ENCODE results near the gene GAMT. TPM values are rescaled to one million over a fixed set of nuclear protein-coding genes. Genes with fewer than 3 reads are reported as not detected.

GAMT gene
- total RNA-seq, 1 donor from 2014 or later = 41.5 TPM

DNA sequence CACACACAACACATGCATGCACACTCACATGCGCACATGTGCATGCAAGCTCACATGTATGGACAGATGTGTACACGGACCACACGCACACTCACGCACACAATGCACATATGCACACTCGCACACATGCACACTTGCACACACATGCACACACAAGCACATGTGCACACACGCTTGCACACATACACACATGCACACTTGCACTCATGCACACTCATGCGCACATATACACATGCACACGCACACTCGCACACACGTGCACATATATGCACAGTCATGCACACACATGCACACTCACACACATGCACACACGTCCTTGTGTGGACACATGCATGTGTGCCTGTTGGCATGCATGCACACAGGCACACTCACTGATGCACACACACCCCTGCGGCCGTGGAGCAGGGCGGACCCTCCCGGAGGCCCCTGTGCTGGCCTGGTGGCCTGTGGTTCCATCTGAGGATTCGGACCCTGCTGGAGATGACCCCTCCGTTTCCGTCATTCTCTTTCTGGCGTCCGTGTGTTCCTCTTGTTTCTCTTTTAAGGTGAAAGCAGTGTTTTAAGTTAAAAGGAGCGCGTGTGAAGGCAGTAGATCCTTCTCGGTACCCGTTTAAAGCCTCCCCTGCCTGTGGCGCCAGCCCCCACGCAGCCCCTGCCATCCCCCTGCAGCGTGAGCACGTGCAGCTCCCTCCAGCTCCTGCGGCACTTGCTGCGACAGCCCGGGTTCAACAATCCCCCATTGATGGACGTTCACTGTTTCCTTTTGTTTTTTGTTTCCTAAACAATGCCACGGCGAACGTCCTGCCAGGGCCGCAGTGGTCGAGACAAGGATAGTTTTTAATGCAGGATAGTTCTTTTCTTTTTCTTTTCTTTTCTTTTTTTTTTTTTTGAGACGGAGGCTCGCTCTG is 12.1 kb downstream of the GAMT start:
- no peak for DNase-seq (ENCODE audit: low spot score in 2 of 2, unreplicated experiment in 2 of 2)
- Mint-ChIP-seq H3K4me3 (no peak overlapping the region), H3K9me3 (no peaks in the 10 kb centered on the region), H3K4me1 (peaks cover 6% of the 10 kb centered on the region), H3K36me3 (peaks cover 20% of the 10 kb centered on the region), H3K27me3 (ENCODE audit: low read depth) (no peaks in the 10 kb centered on the region), H3K27ac (no peak overlapping the region)
- TF ChIP-seq, protein P1, sequence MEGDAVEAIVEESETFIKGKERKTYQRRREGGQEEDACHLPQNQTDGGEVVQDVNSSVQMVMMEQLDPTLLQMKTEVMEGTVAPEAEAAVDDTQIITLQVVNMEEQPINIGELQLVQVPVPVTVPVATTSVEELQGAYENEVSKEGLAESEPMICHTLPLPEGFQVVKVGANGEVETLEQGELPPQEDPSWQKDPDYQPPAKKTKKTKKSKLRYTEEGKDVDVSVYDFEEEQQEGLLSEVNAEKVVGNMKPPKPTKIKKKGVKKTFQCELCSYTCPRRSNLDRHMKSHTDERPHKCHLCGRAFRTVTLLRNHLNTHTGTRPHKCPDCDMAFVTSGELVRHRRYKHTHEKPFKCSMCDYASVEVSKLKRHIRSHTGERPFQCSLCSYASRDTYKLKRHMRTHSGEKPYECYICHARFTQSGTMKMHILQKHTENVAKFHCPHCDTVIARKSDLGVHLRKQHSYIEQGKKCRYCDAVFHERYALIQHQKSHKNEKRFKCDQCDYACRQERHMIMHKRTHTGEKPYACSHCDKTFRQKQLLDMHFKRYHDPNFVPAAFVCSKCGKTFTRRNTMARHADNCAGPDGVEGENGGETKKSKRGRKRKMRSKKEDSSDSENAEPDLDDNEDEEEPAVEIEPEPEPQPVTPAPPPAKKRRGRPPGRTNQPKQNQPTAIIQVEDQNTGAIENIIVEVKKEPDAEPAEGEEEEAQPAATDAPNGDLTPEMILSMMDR (IDR thresholded peaks at IDR 0.05; ENCODE audit: unreplicated experiment) = no peak

DNA sequence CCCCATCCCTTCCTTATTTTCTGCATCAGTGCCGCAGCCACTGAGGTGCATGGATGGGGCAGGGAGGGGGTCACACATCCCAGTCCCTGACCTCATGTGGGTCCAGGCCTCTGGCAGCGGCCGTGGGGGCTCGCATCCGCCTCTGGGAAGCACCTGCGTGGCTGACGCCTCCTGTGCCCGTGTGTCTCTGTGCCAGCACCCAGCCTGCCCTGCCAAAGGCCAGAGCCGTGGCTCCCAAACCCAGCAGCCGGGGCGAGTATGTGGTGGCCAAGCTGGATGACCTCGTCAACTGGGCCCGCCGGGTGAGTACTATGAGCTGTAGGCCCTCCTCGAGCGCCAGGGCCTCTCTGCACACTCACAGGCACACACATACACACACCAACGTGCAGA is 12.7 kb downstream of the GAMT start:
- H3K4me3 Mint-ChIP-seq = no peak overlapping the region
- H3K36me3 Mint-ChIP-seq = peaks cover 20% of the 10 kb centered on the region
- no peaks in the 10 kb centered on the region for H3K27me3 Mint-ChIP-seq (ENCODE audit: low read depth)
- H3K9me3 Mint-ChIP-seq = no peaks in the 10 kb centered on the region
- no peak overlapping the region for H3K27ac Mint-ChIP-seq
- peaks cover 7% of the 10 kb centered on the region for H3K4me1 Mint-ChIP-seq
- no peak for DNase-seq (ENCODE audit: low spot score in 2 of 2, unreplicated experiment in 2 of 2)
- TF ChIP-seq, protein P1 (IDR thresholded peaks at IDR 0.05; ENCODE audit: unreplicated experiment) = no peak

DNA sequence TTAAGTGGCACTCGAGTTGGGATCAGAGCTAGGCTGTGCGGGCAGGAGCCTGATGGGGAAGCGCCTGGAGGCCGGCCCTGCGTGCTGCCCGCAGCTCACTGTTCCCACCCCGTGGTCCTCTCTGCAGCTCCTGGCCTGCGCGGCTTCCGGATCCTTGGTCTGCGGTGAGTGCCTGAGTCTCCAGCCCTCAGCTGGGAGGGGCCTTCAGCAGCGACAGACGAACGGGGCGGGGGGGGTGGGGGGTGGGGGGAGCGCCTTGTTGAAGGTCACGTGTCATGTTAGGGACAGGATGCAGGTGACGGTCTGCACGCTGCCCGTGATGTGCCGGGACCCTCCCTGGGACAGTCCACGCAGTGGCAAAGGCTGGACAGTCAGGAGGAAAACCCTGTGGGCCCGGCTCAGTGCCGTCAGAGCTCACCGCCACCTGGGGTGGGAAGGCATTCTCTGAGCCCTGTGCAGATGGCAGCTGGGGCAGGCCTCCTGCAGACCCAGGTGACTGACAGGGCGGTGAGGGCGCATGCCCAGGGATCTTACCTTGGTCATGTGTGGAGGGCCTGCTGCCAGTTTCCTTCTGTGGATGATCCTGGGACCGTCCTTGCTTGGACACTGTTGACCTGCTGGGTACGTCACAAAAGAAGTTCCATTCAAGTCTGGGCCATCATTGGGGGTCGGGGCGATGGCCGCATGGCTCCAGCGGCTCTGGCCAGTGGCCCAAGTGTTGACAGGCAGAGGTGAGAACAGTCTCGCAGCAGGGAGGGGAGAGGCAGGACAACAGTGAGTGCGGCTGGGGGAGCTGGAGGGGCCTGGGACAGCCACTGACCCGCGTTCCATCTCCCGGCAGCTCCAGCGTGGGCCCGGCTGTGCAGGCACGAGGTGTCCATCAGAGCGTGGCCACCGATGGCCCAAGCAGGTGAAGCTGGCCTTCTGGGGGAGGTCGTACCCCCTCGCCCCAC is 13.4 kb downstream of the GAMT start:
- DNase-seq (ENCODE audit: low spot score in 2 of 2, unreplicated experiment in 2 of 2) = no peak

DNA sequence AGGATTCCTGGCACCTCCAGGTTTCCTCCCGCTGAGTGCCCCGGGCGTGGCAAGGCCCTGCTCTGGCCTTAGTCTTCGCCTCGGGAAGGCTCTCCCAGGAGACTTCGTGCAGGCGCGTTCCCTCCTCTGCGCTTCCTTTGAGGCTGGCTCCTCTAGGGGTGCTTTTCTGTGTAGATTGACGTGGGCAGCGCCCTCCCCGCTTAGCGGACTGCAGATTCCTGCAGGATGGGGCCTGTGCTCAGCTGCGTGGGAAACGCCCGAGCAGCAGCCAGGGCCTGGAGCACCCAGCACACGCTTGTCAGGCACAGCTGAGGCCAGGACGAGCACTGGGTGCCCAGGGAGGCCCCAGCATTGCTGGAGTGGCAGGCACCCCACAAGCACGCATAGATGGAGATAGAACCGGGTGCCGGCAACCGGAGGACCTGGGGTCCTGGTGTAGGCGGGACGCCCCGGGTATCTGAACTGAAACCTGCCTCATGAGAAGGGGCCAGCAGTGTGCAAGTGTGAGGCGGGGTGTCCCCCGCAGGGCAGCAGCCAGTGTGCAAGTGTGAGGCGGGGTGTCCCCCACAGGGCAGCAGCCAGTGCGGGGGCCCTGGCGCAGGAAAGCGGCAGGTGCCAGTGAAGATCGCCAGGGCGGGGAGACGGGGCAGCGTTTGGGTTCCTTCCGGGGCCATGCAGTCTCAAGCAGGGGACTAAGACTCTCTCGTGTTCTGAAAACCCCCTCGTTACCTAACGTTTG is 14.2 kb downstream of the GAMT start:
- TF ChIP-seq, protein P1 (IDR thresholded peaks at IDR 0.05; ENCODE audit: unreplicated experiment) = no peak
- Mint-ChIP-seq H3K36me3 (peaks cover 16% of the 10 kb centered on the region), H3K4me3 (no peak overlapping the region), H3K9me3 (no peaks in the 10 kb centered on the region), H3K27me3 (ENCODE audit: low read depth) (peaks cover 5% of the 10 kb centered on the region), H3K27ac (no peak overlapping the region), H3K4me1 (peaks cover 9% of the 10 kb centered on the region)
- DNase-seq (ENCODE audit: low spot score in 2 of 2, unreplicated experiment in 2 of 2) = no peak

More for the DNA sequence above, 13.4 kb downstream of the GAMT start:
- Mint-ChIP-seq H3K27ac (no peak overlapping the region), H3K9me3 (no peaks in the 10 kb centered on the region), H3K4me3 (no peak overlapping the region), H3K27me3 (ENCODE audit: low read depth) (peaks cover 4% of the 10 kb centered on the region), H3K36me3 (peaks cover 20% of the 10 kb centered on the region), H3K4me1 (peaks cover 9% of the 10 kb centered on the region)
- TF ChIP-seq, protein P1 (IDR thresholded peaks at IDR 0.05; ENCODE audit: unreplicated experiment) = no peak

GRCh38 chr19:1385816-1386215 is 15.5 kb downstream of the GAMT start:
- Mint-ChIP-seq H3K4me1 (peaks cover 12% of the 10 kb centered on the region), H3K27me3 (ENCODE audit: low read depth) (peaks cover 5% of the 10 kb centered on the region), H3K27ac (no peak overlapping the region), H3K36me3 (peaks cover 10% of the 10 kb centered on the region), H3K4me3 (no peak overlapping the region), H3K9me3 (no peaks in the 10 kb centered on the region)
- TF ChIP-seq, protein P1 (IDR thresholded peaks at IDR 0.05; ENCODE audit: unreplicated experiment) = no peak
- no peak for DNase-seq (ENCODE audit: low spot score in 2 of 2, unreplicated experiment in 2 of 2)
